Measurements from ENCODE around the gene KDM4B. TPM values are rescaled to one million over a fixed set of nuclear protein-coding genes. Genes with fewer than 3 reads are reported as not detected.

Gene KDM4B
- total RNA-seq, 2 experiments from 2014 or later, result 31.2 to 42.3 TPM

DNA sequence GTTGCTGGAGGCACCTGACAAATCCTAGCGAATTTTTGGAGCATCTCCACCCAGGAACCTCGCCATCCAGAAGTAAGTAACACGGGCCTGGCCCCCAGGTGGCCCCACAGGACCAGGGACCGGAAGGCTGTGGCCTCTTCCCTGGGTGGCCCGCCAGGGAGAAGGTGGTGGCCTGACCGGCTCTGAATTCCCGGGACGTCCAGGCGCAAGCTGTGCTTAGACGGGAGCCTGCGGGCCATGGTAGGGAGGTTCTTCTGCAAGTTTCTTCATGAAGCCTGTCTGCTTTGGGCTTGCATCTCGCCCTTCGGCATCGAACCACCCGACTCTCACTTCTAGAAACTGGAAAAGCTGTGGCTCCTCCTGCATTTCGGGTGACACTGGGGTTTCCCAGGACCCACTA is 47.4 kb downstream of the KDM4B start:
- Mint-ChIP-seq H3K36me3 (peaks cover 8% of the 10 kb centered on the region), H3K27me3 (no peaks in the 10 kb centered on the region), H3K27ac (no peak overlapping the region), H3K4me3 (no peak overlapping the region), H3K4me1 (peaks cover 7% of the 10 kb centered on the region), H3K9me3 (ENCODE audit: low read depth) (no peaks in the 10 kb centered on the region)
- no peak for DNase-seq
- no peak for ATAC-seq
- CTCF ChIA-PET, result interaction anchor here (1.4 to 1.6 kb wide), 3 partner anchors 13 to 15 kb away, joined by 3 to 6 read pairs (median 5); no protein-coding TSS in a partner anchor

DNA sequence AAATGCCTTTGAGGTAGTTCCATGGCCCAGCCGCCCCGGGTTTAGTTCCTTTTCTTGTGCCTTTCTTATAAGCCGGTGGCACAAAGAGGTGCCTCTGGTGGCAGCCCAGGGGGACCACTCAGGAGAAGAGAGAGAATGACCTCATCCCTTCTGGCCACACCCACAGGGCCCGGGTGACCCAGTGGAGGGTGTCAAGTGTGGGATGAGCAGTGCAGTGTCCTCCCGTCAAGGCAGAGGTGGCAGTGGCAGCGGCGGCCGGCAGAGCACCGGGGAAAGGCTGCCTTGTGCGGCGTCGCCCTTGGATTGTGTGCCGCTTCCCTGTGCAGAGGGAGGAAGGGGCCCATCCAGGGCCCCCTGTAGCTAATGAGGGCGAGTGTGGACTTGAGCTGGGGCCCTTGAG is 47.9 kb downstream of the KDM4B start:
- DNase-seq (no peak), ATAC-seq (no peak)
- Mint-ChIP-seq H3K4me3 (no peak overlapping the region), H3K27me3 (no peaks in the 10 kb centered on the region), H3K36me3 (peaks cover 8% of the 10 kb centered on the region), H3K4me1 (peaks cover 7% of the 10 kb centered on the region), H3K9me3 (ENCODE audit: low read depth) (no peaks in the 10 kb centered on the region), H3K27ac (no peak overlapping the region)
- CTCF ChIA-PET, result interaction anchor here (1.4 to 1.8 kb wide), 3 partner anchors 12 to 15 kb away, joined by 3 to 6 read pairs (median 5); no protein-coding TSS in a partner anchor

DNA sequence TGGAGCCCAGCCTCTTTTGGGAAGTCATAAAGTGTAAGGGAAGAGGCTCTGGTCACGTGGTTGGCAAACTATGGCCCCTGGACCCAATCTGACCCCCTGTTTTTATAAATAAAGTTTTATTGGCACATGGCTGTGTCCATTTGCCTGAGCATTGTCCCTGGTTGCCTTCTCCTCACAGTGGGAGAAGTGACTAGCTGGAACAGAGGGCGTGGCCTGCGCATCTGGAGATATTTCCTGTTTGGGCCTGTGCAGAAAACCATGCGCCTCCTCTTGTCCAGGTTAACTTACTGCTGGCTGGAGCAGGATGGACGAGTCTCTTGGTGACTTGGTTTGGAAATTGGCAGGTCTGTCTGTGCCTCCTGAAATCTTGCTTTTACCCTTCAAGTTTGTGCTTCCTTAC is 48.3 kb downstream of the KDM4B start:
- peaks cover 8% of the 10 kb centered on the region for H3K36me3 Mint-ChIP-seq
- no peak for ATAC-seq

DNA sequence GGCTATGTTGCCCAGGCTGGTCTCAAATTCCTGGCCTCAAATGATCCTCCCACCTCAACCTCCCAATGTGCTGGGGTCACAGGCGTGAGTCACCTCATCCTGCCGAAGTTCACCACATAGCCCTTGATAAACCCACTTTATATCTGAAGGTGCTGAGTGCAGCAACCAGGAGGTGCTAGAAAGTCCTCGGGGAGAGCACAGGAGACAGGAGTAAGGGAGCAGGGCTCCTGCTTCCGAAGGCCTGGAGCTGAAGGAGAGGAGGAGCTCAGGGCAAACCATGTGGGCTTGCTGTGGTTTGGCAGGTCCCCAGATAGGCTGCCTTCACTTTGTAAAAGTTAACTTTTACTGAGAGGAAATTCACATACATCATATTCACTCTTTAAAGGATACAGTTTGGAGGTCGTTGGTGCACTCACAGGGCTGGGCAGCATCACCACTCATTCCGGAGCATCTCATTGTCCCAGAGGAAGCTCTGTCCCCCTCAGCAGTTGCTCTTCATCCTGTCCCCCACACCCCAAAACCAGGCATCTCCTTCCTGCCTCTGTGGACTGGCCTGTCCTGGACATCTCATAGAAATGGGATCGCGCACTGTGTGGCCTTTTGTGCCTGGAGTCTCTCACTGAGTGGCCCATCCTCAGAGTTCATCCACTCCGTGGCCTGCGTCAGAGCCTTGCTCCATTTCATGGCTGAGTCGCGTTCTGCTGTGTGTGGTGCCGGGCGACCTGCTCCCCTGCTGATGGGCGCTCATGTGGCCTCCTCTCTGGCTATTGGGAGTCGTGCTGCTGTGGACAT is 49.5 kb downstream of the KDM4B start:
- peaks cover 7% of the 10 kb centered on the region for H3K4me1 Mint-ChIP-seq
- no peak for ATAC-seq
- H3K9me3 Mint-ChIP-seq (ENCODE audit: low read depth), result no peaks in the 10 kb centered on the region
- no peak overlapping the region for H3K27ac Mint-ChIP-seq
- DNase-seq, result no peak
- peaks cover 8% of the 10 kb centered on the region for H3K36me3 Mint-ChIP-seq
- no peak overlapping the region for H3K4me3 Mint-ChIP-seq
- H3K27me3 Mint-ChIP-seq, result no peaks in the 10 kb centered on the region
- CTCF ChIA-PET, result interaction anchor here (1.5 to 1.8 kb wide), 2 partner anchors 13 to 17 kb away, joined by 5 to 6 read pairs; no protein-coding TSS in a partner anchor

More for the DNA sequence above, 48.3 kb downstream of the KDM4B start:
- DNase-seq, result no peak
- no peak overlapping the region for H3K27ac Mint-ChIP-seq
- CTCF ChIA-PET, result interaction anchor here (1.5 to 1.8 kb wide), 2 partner anchors 14 to 16 kb away, joined by 5 to 6 read pairs; no protein-coding TSS in a partner anchor
- no peaks in the 10 kb centered on the region for H3K27me3 Mint-ChIP-seq
- no peak overlapping the region for H3K4me3 Mint-ChIP-seq
- H3K9me3 Mint-ChIP-seq (ENCODE audit: low read depth), result no peaks in the 10 kb centered on the region
- H3K4me1 Mint-ChIP-seq, result peaks cover 7% of the 10 kb centered on the region

DNA sequence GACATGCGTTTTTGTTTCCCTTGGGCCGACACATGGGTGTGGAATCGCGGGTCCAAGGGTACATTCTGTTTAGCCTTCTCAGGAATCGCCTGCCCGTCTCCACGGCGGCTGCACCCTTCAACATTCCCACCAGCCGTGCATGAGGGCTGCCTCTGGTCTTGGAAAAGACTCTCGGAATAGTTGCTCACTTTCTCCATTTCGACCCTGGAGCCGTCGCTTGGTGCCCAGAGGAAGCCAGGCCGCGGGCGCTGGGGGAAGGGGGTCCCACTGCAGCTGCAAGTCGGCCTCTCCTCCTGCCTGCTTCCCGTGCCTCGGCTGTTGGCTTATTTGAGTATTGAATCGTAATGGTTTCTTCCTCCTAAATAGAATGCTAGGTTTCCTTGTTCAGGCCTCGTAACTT is 51.5 kb downstream of the KDM4B start:
- no peak overlapping the region for H3K27ac Mint-ChIP-seq
- DNase-seq, result no peak
- H3K36me3 Mint-ChIP-seq, result peaks cover 8% of the 10 kb centered on the region
- no peak overlapping the region for H3K4me3 Mint-ChIP-seq
- no peak for ATAC-seq
- CTCF ChIA-PET, result interaction anchor here (0.8 to 1.2 kb wide), 2 partner anchors 10 to 108 kb away, joined by 3 to 4 read pairs; no protein-coding TSS in a partner anchor
- no peaks in the 10 kb centered on the region for H3K9me3 Mint-ChIP-seq (ENCODE audit: low read depth)
- no peaks in the 10 kb centered on the region for H3K27me3 Mint-ChIP-seq
- peaks cover 7% of the 10 kb centered on the region for H3K4me1 Mint-ChIP-seq

DNA sequence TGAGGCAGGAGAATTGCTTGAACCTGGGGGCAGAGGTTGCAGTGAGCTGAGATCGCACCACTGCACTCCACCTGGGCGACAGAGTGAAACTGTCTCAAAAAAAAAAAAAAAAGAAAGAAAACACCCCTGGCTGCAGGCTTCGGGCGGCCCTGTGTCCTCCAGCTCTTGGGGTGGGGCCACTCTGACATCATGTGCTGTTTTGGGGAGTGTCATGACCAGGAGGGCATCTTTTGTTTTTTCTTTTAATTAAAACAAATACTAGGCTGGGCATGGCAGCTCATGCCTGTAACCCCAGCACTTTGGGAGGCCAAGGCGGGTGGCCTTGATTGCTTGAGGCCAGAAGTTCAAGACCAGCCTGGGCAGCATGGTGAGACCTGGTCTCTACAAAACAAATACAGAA is 52.1 kb downstream of the KDM4B start:
- DNase-seq (no peak), ATAC-seq (no peak)
- Mint-ChIP-seq H3K9me3 (ENCODE audit: low read depth) (no peaks in the 10 kb centered on the region), H3K27me3 (no peaks in the 10 kb centered on the region), H3K27ac (no peak overlapping the region), H3K36me3 (peaks cover 8% of the 10 kb centered on the region), H3K4me1 (peaks cover 7% of the 10 kb centered on the region), H3K4me3 (no peak overlapping the region)
- CTCF ChIA-PET, result interaction anchor here (0.8 to 1.2 kb wide), 2 partner anchors 9 to 109 kb away, joined by 3 to 4 read pairs; no protein-coding TSS in a partner anchor

DNA sequence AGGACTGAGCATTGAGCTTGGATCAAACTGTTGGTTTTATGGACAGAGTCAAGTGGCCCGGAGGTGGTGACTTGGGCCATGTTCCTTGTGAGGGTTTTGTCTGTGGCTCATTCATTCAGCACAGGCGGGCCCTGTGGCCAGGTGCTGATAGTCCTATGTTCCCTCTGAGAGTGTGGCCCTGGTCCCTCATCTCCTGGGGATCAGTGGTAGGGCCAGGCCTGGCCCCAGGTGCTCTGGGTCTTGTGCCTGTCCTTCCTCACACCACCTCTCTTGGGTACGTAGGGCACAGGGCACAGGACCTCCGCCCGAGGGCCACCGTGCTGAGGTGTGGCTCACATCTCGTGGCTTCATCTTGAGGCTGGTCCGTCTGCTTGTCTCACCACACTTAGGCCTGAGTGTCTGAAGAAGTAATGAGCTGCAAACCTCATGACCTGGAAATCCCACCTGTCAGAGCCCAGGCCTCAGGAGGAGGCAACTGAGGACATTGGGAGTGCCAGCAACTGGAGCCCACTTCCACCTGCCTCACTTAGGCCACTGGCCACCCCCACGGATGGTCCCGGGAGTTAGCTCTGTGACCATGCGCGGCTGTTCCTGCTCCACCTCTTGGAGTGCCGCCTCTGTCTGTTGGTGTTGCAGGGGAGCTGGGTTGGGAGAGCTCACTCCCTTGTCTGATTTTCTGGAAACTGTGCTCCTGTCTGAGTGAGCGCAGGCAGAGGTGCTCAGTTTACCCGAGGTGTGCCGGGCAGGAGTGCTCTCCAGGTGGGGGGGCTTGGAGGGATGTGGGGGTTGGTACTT is 53.4 kb downstream of the KDM4B start:
- ATAC-seq (no peak), DNase-seq (no peak)
- Mint-ChIP-seq H3K36me3 (peaks cover 5% of the 10 kb centered on the region), H3K27ac (no peak overlapping the region), H3K27me3 (no peaks in the 10 kb centered on the region), H3K4me1 (peaks cover 7% of the 10 kb centered on the region), H3K4me3 (no peak overlapping the region), H3K9me3 (ENCODE audit: low read depth) (no peaks in the 10 kb centered on the region)
- CTCF ChIA-PET, result interaction anchor here (0.7 to 1.2 kb wide), 2 partner anchors 9 to 171 kb away, joined by 3 to 6 read pairs; no protein-coding TSS in a partner anchor

DNA sequence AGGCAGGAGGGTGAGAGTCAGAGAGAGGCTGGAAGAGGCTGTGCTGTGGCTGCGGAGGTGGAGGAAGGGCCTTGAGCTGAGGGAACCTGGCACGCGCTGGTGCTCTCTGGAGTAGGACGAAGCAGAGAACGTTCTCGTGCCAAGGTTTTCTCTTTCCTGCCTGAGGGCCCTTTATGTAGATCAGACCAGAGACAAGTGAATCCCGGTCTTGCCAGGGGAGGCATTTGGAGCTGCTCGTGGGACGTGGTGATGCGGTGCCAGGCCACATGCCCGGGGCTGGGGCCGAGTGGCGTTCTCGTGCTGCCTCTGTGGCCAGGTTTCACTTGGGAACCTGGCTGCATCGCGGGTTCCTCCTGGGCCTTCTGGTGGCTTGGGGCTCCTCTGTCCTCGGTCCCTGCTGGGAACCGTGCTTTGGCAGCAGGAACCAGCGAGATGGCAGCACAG is 54.2 kb downstream of the KDM4B start:
- peaks cover 6% of the 10 kb centered on the region for H3K4me1 Mint-ChIP-seq
- H3K4me3 Mint-ChIP-seq, result no peak overlapping the region
- CTCF ChIA-PET, result interaction anchor here (0.7 to 1.3 kb wide), 3 partner anchors 8 to 171 kb away, joined by 3 to 6 read pairs (median 4); no protein-coding TSS in a partner anchor
- H3K9me3 Mint-ChIP-seq (ENCODE audit: low read depth), result no peaks in the 10 kb centered on the region
- ATAC-seq (no peak), DNase-seq (no peak)
- peaks cover 3% of the 10 kb centered on the region for H3K36me3 Mint-ChIP-seq
- no peaks in the 10 kb centered on the region for H3K27me3 Mint-ChIP-seq
- no peak overlapping the region for H3K27ac Mint-ChIP-seq

DNA sequence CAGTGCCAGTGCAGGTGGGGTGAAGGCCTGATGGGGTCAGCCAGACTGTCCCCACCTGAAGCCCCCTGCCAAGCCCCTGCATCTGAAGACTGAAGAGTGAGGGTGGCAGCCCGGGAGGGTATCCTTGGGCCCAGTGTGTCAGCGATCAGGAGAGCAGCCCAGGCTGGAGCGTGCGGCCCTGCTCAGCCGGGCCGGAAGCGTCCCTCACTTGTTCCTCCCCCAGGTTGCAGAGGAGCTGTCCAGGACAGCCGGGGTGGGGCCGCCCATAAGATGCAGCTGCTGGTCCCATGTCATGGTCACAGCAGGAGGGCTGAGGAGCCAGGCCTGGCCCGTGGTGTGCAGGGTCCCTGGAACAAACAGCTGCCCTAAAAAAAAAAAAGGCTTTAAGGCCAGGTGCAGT is 55.4 kb downstream of the KDM4B start:
- CTCF ChIA-PET, result interaction anchor here (1.3 to 1.5 kb wide), 2 partner anchors 14 to 22 kb away, joined by 4 to 5 read pairs; no protein-coding TSS in a partner anchor
- Mint-ChIP-seq H3K9me3 (ENCODE audit: low read depth) (no peaks in the 10 kb centered on the region), H3K36me3 (peaks cover 3% of the 10 kb centered on the region)

DNA sequence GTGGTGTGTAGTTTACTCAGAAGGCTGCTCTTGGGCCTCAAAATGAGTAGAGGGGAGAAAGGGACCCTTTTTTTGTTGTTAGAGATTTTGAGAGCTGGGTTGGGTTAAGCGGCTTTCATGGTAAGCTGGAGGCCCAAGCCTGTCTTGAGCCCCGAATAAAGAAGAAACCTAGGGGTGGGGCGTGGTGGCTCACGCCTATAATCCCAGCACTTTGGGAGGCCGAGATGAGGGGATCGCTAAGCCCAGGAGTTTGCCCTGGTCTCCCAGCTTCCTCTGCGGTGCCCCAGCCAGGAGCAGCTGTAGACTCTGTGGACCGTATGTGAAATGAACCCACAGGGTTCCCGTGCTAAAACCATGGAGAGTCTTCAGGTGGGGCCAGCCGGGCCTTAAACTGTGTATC is 56.1 kb downstream of the KDM4B start:
- no peak for ATAC-seq
- Mint-ChIP-seq H3K27ac (no peak overlapping the region), H3K36me3 (peaks cover 3% of the 10 kb centered on the region), H3K4me1 (no peaks in the 10 kb centered on the region), H3K4me3 (no peak overlapping the region), H3K27me3 (no peaks in the 10 kb centered on the region), H3K9me3 (ENCODE audit: low read depth) (no peaks in the 10 kb centered on the region)
- no peak for DNase-seq
- CTCF ChIA-PET, result interaction anchor here (1.5 kb wide), 1 partner anchor 14 kb away, joined by 5 read pairs; no protein-coding TSS in a partner anchor

More for the DNA sequence above, 55.4 kb downstream of the KDM4B start:
- Mint-ChIP-seq H3K27me3 (no peaks in the 10 kb centered on the region), H3K4me1 (no peaks in the 10 kb centered on the region), H3K4me3 (no peak overlapping the region), H3K27ac (no peak overlapping the region)
- DNase-seq (no peak), ATAC-seq (no peak)

DNA sequence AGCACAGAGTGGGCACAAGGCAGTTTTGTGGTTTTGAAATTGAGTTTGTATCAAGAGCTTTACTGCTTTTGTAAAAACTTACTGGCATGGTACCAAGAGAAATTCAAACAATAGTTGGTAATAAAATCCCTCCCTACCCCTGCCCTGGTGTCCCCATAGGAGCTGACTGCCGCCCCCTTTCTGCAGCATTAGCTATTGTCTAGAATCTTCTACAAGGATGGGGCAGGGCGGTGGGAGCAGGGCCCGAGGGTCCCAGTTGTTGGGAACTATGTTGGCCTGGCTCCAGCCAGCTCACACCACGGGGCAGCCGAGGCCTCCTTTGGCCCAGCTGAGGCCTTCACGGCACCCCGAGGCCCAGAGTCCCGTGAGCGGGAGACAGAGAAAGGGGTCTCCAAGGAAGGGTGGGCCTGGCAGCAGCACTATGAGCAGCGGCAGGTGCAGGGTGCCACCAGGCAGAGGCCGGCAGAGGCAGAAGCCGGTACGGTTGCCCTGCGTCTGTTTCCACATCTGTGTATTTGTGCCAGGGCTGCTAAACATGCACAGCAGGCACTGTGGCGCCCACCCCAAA is 57.9 kb downstream of the KDM4B start:
- Mint-ChIP-seq H3K4me1 (no peaks in the 10 kb centered on the region), H3K27ac (no peak overlapping the region), H3K27me3 (no peaks in the 10 kb centered on the region), H3K36me3 (no peaks in the 10 kb centered on the region), H3K4me3 (no peak overlapping the region), H3K9me3 (ENCODE audit: low read depth) (no peaks in the 10 kb centered on the region)
- DNase-seq (no peak), ATAC-seq (no peak)
- CTCF ChIA-PET, result interaction anchor here (0.8 to 1.2 kb wide), 3 partner anchors 12 to 218 kb away, joined by 3 to 5 read pairs (median 3); no protein-coding TSS in a partner anchor

DNA sequence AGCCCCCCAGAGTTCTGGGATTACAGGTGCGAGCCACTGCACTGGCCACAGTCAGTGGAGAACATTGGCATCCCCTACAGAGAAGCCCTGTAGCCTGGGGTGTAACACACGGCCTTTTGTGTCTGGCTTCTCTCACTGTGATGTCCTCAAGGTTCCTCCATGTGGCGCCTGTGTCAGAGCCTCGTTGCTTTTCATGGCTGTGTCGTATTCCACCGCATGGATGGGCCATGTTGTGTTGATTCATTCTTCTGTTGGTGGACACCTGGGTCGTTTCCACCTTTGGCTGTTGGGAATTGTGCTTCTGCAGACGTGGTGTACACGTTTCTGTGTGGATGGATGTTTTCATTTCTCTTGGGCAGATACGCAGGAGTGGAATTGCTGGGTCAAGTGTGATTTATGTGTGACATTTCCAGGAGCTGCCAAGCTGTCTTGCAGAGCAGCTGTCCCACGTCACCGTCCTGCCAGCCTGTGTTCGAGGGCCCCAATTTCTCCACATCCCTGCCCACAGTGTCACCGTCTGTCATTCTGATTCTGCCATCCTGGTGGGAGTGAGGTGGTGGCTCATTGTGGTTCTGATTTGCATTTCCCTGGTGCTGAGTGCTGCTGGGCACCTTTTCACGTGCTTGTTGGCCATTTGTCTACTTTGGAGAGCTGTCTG is 59.4 kb downstream of the KDM4B start:
- ATAC-seq, result no peak
- H3K4me1 Mint-ChIP-seq, result no peaks in the 10 kb centered on the region
- CTCF ChIA-PET, result interaction anchor here (0.9 to 4.7 kb wide), 6 partner anchors 10 to 219 kb away, joined by 3 to 59 read pairs (median 16); no protein-coding TSS in a partner anchor

More for the DNA sequence above, 59.4 kb downstream of the KDM4B start:
- H3K27me3 Mint-ChIP-seq, result no peaks in the 10 kb centered on the region
- DNase-seq, result no peak
- H3K9me3 Mint-ChIP-seq (ENCODE audit: low read depth), result no peaks in the 10 kb centered on the region
- H3K36me3 Mint-ChIP-seq, result no peaks in the 10 kb centered on the region
- no peak overlapping the region for H3K4me3 Mint-ChIP-seq
- no peak overlapping the region for H3K27ac Mint-ChIP-seq

Measured in activated CD8-positive, alpha-beta memory T cell treated with anti-CD3 and anti-CD28 coated beads, Interleukin-2, amount 10 ng/mL, durations not matched to agents 7 days and 5 days (primary cell).